ENCODE results near the gene GUCD1. TPM values are rescaled to one million over a fixed set of nuclear protein-coding genes. Genes with fewer than 3 reads are reported as not detected.

GUCD1 gene
- total and polyA plus RNA-seq, 9 of the 15 experiments (the other 6 are each of a cell fraction or from before 2014, with no cell fraction given), result 31.5 to 67.8 (median 50.3) TPM

DNA sequence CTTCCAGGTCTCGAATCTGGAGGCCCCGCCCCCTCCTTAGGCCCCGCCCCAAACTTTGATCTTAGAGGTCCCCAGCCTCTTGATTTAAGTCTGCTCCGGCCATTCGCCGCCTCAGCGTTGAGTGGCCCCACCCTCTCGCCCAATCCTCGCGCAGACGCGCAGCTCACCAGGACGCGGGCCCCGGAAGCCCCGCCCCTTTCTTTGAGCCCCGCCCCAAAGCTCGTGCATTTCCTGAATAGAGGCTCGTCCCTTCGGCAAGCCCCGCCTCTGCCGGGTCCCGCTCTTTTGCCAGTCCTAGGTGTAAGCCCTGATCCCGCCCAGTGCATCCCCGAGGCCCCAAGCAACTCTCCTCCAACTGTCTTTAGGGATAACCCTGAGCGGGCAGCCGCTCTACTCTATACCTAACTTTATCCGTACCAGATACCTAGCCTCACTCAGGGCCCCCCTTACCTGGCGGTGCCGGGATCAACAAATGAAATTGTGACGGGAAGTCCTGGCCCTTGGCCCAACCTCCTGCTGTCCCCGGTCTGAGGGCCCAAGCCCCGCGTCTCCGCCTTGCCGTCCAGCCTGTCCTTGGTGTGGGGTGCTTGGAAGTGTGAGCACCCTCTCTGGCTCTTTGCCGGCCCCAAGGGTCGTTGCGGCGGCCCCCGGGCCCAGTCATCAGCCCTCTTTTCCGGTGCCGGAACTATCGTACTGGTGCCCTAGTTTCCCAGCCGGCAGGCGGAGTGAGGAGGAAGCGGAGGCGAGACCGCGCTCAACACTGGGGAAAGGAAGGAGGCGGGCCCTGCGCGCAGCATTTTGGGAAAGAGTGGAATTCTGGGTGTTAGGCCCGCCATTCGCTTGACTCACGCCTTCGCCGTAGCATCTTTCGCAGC, 464 bp upstream of the GUCD1 start, which contains the start of gene SNRPD3 (continued):
- TF ChIP-seq MYC (IDR thresholded peaks at IDR 0.05; ENCODE audit: low read depth, low read length) (peak; percentile 86), MYC (CRISPR knock-in tag; IDR thresholded peaks at IDR 0.05; ENCODE audit: borderline replicate concordance, low read depth) (peak; percentile 60; the same call in 1 of the 2 replicates), SAP30 (IDR thresholded peaks at IDR 0.05; ENCODE audit: borderline replicate concordance, insufficient read depth, low read depth, low read length, poor library complexity, severe bottlenecking) (no peak), LCOR (CRISPR knock-in tag; IDR thresholded peaks at IDR 0.05) (peak; percentile 56; the same call in 1 of the 2 replicates), LARP7 (IDR thresholded peaks at IDR 0.05) (no peak), GTF2A2 (tag; IDR thresholded peaks at IDR 0.05) (peak; percentile 67; the same call in 1 of the 2 replicates), ZNF778 (CRISPR knock-in tag; IDR thresholded peaks at IDR 0.05) (no peak), DACH1 (IDR thresholded peaks at IDR 0.05; ENCODE audit: partially characterized antibody) (no peak), ZSCAN32 (CRISPR knock-in tag; IDR thresholded peaks at IDR 0.05) (no peak), KLF13 (tag; IDR thresholded peaks at IDR 0.05; ENCODE audit: borderline replicate concordance, low read depth) (no peak), SRSF9 (IDR thresholded peaks at IDR 0.05; ENCODE audit: borderline replicate concordance, low read depth, low read length) (no peak), ZC3H11A (IDR thresholded peaks at IDR 0.05; ENCODE audit: low read depth, low read length) (no peak), NCOA1 (IDR thresholded peaks at IDR 0.05; ENCODE audit: low read depth) (peak; percentile 97), FOXJ3 (CRISPR knock-in tag; IDR thresholded peaks at IDR 0.05) (no peak), ATF7 (IDR thresholded peaks at IDR 0.05) (peak; percentile 75), PURB (CRISPR knock-in tag; IDR thresholded peaks at IDR 0.05; ENCODE audit: low read depth) (no peak), ZSCAN29 (IDR thresholded peaks at IDR 0.05) (no peak), ZNF217 (CRISPR knock-in tag; IDR thresholded peaks at IDR 0.05) (no peak), ZNF511 (CRISPR knock-in tag; IDR thresholded peaks at IDR 0.05) (no peak), ETV5 (CRISPR knock-in tag; IDR thresholded peaks at IDR 0.05; ENCODE audit: low read depth) (peak; percentile 86), TGIF2 (CRISPR knock-in tag; IDR thresholded peaks at IDR 0.05) (no peak), ZNF212 (CRISPR knock-in tag; IDR thresholded peaks at IDR 0.05) (no peak)
- TF ChIP-seq, protein P1, sequence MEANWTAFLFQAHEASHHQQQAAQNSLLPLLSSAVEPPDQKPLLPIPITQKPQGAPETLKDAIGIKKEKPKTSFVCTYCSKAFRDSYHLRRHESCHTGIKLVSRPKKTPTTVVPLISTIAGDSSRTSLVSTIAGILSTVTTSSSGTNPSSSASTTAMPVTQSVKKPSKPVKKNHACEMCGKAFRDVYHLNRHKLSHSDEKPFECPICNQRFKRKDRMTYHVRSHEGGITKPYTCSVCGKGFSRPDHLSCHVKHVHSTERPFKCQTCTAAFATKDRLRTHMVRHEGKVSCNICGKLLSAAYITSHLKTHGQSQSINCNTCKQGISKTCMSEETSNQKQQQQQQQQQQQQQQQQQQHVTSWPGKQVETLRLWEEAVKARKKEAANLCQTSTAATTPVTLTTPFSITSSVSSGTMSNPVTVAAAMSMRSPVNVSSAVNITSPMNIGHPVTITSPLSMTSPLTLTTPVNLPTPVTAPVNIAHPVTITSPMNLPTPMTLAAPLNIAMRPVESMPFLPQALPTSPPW (CRISPR knock-in tag; IDR thresholded peaks at IDR 0.05), result peak; percentile 69
- TF ChIP-seq, protein P2, sequence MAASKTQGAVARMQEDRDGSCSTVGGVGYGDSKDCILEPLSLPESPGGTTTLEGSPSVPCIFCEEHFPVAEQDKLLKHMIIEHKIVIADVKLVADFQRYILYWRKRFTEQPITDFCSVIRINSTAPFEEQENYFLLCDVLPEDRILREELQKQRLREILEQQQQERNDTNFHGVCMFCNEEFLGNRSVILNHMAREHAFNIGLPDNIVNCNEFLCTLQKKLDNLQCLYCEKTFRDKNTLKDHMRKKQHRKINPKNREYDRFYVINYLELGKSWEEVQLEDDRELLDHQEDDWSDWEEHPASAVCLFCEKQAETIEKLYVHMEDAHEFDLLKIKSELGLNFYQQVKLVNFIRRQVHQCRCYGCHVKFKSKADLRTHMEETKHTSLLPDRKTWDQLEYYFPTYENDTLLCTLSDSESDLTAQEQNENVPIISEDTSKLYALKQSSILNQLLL (CRISPR knock-in tag; IDR thresholded peaks at IDR 0.05; ENCODE audit: borderline replicate concordance), result no peak
- TF ChIP-seq, protein P3, sequence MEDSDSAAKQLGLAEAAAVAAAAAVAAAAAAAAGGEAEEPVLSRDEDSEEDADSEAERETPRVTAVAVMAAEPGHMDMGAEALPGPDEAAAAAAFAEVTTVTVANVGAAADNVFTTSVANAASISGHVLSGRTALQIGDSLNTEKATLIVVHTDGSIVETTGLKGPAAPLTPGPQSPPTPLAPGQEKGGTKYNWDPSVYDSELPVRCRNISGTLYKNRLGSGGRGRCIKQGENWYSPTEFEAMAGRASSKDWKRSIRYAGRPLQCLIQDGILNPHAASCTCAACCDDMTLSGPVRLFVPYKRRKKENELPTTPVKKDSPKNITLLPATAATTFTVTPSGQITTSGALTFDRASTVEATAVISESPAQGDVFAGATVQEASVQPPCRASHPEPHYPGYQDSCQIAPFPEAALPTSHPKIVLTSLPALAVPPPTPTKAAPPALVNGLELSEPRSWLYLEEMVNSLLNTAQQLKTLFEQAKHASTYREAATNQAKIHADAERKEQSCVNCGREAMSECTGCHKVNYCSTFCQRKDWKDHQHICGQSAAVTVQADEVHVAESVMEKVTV (CRISPR knock-in tag; IDR thresholded peaks at IDR 0.05), result no peak
